Heart right ventricle (tissue), 16 donors: Measurements from ENCODE around the gene CACNA1C. TPM values are rescaled to one million over a fixed set of nuclear protein-coding genes. Genes with fewer than 3 reads are reported as not detected.

ENCODE experiments used
- ATAC-seq, 8 donors: fragments of 200-7000 bp; cut with Tn5 transposase; one replicate each; pipeline ENCODE4 v1.9.1; 2020; ENCODE audit warnings: mild to moderate bottlenecking in 8 of 8, moderate library complexity in 8 of 8, moderate number of reproducible peaks in 1 of 8
- DNase-seq, 2 donors: peaks; one replicate each; pipeline ENCODE4 v3.0.0-alpha.2; 2020
- H3K27ac ChIP-seq, 10 donors: fragments of 200-600 bp; sonication (generic) in 2 of 10; one replicate each; pipeline versions ENCODE4 v1.5.0 to v1.8.0; 2020 to 2022; ENCODE audit warnings: mild to moderate bottlenecking in 3 of 10
- H3K27me3 ChIP-seq, 7 donors: fragments of 200-600 bp; one replicate each; pipeline ENCODE4 v1.8.0; 2021 to 2022; ENCODE audit warnings: mild to moderate bottlenecking in 2 of 7
- H3K36me3 ChIP-seq, 9 donors: fragments of 200-600 bp; sonication (generic) in 1 of 9; one replicate each; pipeline versions ENCODE4 v1.5.0 to v1.8.0; 2020 to 2022; ENCODE audit warnings: mild to moderate bottlenecking in 2 of 9
- H3K4me1 ChIP-seq, 9 donors: fragments of 200-600 bp; sonication (generic) in 1 of 9; one replicate each; pipeline versions ENCODE4 v1.5.0 to v1.8.0; 2020 to 2022; ENCODE audit warnings: mild to moderate bottlenecking in 4 of 9
- H3K4me3 ChIP-seq, 10 donors: fragments of 200-600 bp; sonication (generic) in 2 of 10; one replicate each; pipeline versions ENCODE4 v1.5.0 to v1.8.0; 2020 to 2022; ENCODE audit warnings: mild to moderate bottlenecking in 7 of 10, moderate library complexity in 2 of 10
- H3K9me3 ChIP-seq, 11 donors: fragments of 200-600 bp in 10 of 11; sonication (generic) in 2 of 11; one replicate each; pipeline versions ENCODE4 v1.5.0 to v1.8.0; 2013 to 2022; ENCODE audit warnings: mild to moderate bottlenecking in 2 of 11, control low read depth in 1 of 11, moderate library complexity in 1 of 11
- WGBS, 2 donors: extraction: QIAGEN DNeasy Blood & Tissue Kit; methylation state at CpG; one replicate each; pipeline ENCODE4 v1.1.7; 2013; ENCODE audit warnings: inconsistent platforms in 1 of 2; 5-methylcytosine and 5-hydroxymethylcytosine counted together
- intact Hi-C, 10 donors: fragments of 100-400 bp; cut with DNase I; formaldehyde crosslinking; loops; one replicate each; pipeline versions ENCODE4 v1.11.1 to v1.14.2; 2022
- long read RNA-seq, 3 donors: library from polyadenylated mRNA; unstranded; transcript quantifications; one replicate each; pipeline ENCODE4 v2.0.0, GENCODE V29; 2020 to 2021
- polyA plus RNA-seq, 2 donors: library from polyadenylated mRNA; stranded (reverse); fragments of 200-250 nt; gene quantifications; one replicate each; pipeline ENCODE4 v1.2.3, GENCODE V29; 2013
- total RNA-seq, 10 donors: library from RNA; stranded (reverse); fragmentation: NEBNext Ultra II Directional in 3 of 10; extraction: Animal tissue kit (Norgen Biotek cat#: 25700) in 3 of 10; gene quantifications; one replicate each; pipeline versions ENCODE4 v1.2.1 to v1.2.4, GENCODE V29; 2021 to 2023
- TF ChIP-seq, protein P1 (sequence below), 9 donors: fragments of 200-600 bp; sonication (generic) in 2 of 9; IDR thresholded peaks; one replicate each; pipeline versions ENCODE4 v1.5.0 to v1.8.0; 2021 to 2022; ENCODE audit warnings: antibody characterized with exemption in 9 of 9, mild to moderate bottlenecking in 5 of 9, moderate library complexity in 1 of 9
- donor health status: Arrhythmogenic right ventricular cardiomyopathy.
- donor health status: ischemic (EF 13 %, LVEDD 7.1; RV severe dilation, severe dysfunction).
- donor health status: healthy with polysubstance abuse.
- donor health status: DM: no; HTN: yes; CAD: no.
- donor health status: DM: no; HTN: no; CAD: no.
- donor health status: ischemic (EF 25% LVEDD 6.9; RV normal size, moderate dysfunction).
- donor health status: ischemic (EF 25% LVEDD 5.7; RV mildly dilated, moderate dysfunction).
- donor health status: healthy.
- donor health status: DM: yes; HTN: yes; CAD: no.
- donor health status: Ischemic cardiomyopathy.
- donor health status: ischemic (EF 35%, LVEDD 5.7; RV mildly dilated, moderate dysfunction).
- donor health status: nonischemic (EF 11% LVEDD 7.7; RV severe dilation, severe dysfunction).
- donor health status: DM: yes; HTN: yes; CAD: no.
- donor health status: PGD.
- donor health status: ischemic (EF 29% LVEDD 5.4; RV normal size, mild dysfunction).
- donor health status: nonischemic (EF 23%, LVEDD 6.1; RV moderate dilation, normal function).

CACNA1C gene
- 100 to 1,000 TPM; 146 to 222 (median 187) TPM for total RNA-seq
- 10 to 100 TPM; 19.1 to 68.9 TPM for polyA plus RNA-seq
- long read RNA-seq, donor 1, partial matches to known transcripts: 47 of 96 reads
- long read RNA-seq, donor 1, other reads (novel, unspliced or antisense): 49 of 96 reads
- long read RNA-seq, donor 2, partial matches to known transcripts: 60 of 109 reads
- long read RNA-seq, donor 2, other reads (novel, unspliced or antisense): 49 of 109 reads
- long read RNA-seq, donor 3, partial matches to known transcripts: 4 of 169 reads
- long read RNA-seq, donor 3, other reads (novel, unspliced or antisense): 164 of 169 reads

- intact Hi-C loops: loop anchor here in 7 of 10 donors (10.0 kb wide), 4 partner anchors 112 to 532 kb away; no protein-coding TSS in a partner anchor
- peaks cover 0 to 68% (median 0%) of the 10 kb centered on the region in 7 donors for H3K27me3 ChIP-seq
- ATAC-seq (peak; percentile 69 to 91 (median 77)), DNase-seq (peak; percentile 61 to 71)
- H3K36me3 ChIP-seq: peaks cover 0 to 14% (median 0%) of the 10 kb centered on the region in 9 donors
- peaks cover 13 to 67% (median 32%) of the 10 kb centered on the region in 9 donors for H3K4me1 ChIP-seq
- no peaks in the 10 kb centered on the region for H3K9me3 ChIP-seq
- 1 to 2% methylated on average over 59 to 90 of the region's 90 CpGs for WGBS, 2 donors
- peak within 1 kb of the TSS; percentile 76 to 93 (median 86) for H3K27ac ChIP-seq
- peak within 1 kb of the TSS; percentile 40 to 84 (median 72) for H3K4me3 ChIP-seq
- TF ChIP-seq, protein P1, sequence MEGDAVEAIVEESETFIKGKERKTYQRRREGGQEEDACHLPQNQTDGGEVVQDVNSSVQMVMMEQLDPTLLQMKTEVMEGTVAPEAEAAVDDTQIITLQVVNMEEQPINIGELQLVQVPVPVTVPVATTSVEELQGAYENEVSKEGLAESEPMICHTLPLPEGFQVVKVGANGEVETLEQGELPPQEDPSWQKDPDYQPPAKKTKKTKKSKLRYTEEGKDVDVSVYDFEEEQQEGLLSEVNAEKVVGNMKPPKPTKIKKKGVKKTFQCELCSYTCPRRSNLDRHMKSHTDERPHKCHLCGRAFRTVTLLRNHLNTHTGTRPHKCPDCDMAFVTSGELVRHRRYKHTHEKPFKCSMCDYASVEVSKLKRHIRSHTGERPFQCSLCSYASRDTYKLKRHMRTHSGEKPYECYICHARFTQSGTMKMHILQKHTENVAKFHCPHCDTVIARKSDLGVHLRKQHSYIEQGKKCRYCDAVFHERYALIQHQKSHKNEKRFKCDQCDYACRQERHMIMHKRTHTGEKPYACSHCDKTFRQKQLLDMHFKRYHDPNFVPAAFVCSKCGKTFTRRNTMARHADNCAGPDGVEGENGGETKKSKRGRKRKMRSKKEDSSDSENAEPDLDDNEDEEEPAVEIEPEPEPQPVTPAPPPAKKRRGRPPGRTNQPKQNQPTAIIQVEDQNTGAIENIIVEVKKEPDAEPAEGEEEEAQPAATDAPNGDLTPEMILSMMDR (IDR thresholded peaks at IDR 0.05): peak in 7 of 9 donors; percentile 3 to 70 (median 55)
These were observed at the start of gene CACNA1C for GRCh38 chr12:2052826-2053678. Gene CACNA1C (plus strand): TSS chr12:2052987. CDS start chr12:2053563, 576 bp downstream.

- Histone ChIP-seq H3K27me3 (no peaks in the 10 kb centered on the region), H3K9me3 (no peaks in the 10 kb centered on the region), H3K36me3 (peaks cover 0 to 4% (median 0%) of the 10 kb centered on the region in 9 donors), H3K4me3 (peak overlapping the region; percentile 64 to 89 (median 76)), H3K27ac (peak overlapping the region; percentile 72 to 93 (median 87)), H3K4me1 (peaks cover 2 to 62% (median 35%) of the 10 kb centered on the region in 9 donors)
- no peak for DNase-seq
- WGBS, 2 donors: 0 to 1% methylated on average over 13 of the region's 13 CpGs
- ATAC-seq: peak; percentile 13 to 50 (median 42)
- intact Hi-C loops: no loop called here
- TF ChIP-seq, protein P1 (IDR thresholded peaks at IDR 0.05): no peak
These were observed 49.1 kb upstream of the CACNA1C start for GRCh38 chr12:2003676-2004112.

GRCh38 chr12:2004113-2004929, 48.5 kb upstream of the CACNA1C start, which contains the start of gene DCP1B:
Gene DCP1B (minus strand): TSS chr12:2004457. CDS start chr12:2004431, 26 bp downstream.
- 4 to 5% methylated on average over 55 of the region's 55 CpGs for WGBS, 2 donors
- ATAC-seq (peak; percentile 97 to 99 (median 99)), DNase-seq (peak; percentile 95 to 96)
- intact Hi-C loops: no loop called here
- TF ChIP-seq, protein P1 (IDR thresholded peaks at IDR 0.05): peak in 2 of 9 donors; percentile 10 to 19
- peak within 1 kb of the TSS; percentile 64 to 89 (median 76) for H3K4me3 ChIP-seq
- H3K9me3 ChIP-seq: no peaks in the 10 kb centered on the region
- H3K36me3 ChIP-seq: peaks cover 0 to 4% (median 0%) of the 10 kb centered on the region in 9 donors
- peaks cover 2 to 55% (median 41%) of the 10 kb centered on the region in 9 donors for H3K4me1 ChIP-seq
- peak within 1 kb of the TSS; percentile 72 to 93 (median 87) for H3K27ac ChIP-seq
- no peaks in the 10 kb centered on the region for H3K27me3 ChIP-seq
